ENCODE results near the gene PABPN1L.

Gene PABPN1L

DNA sequence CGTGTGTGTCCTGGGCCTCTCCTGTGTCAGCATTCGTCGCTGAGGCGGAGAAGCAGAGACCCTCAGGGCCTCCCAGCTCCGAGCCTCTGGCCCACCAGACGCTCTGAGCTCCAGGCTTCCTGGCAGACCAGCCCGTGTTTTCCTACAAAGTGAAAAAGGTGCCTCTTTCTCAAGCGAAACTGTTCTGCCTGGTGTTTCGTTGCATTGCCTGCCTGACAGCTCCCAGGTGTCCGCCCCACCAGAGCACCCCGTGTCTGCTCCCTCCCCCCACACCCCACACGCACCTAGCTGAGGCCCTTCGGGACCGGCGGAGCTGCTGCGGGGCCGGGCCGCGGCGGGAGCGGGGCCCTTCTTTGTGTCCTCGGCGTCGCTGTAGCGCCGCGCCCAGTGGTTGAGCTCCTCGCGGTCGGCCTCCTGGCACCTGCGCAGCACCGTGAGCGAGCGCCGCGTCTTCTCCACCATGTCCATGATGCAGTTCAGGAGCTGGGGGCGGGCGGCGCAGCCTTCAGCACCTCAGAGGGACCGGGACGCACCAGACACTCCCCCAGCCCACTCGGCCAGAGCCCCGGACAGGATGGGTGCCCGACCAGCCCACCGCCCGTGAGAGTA lies 14.7 kb upstream of the PABPN1L start:
- H3K36me3 Mint-ChIP-seq = no peaks in the 10 kb centered on the region
- H3K4me1 Mint-ChIP-seq = peaks cover 3% of the 10 kb centered on the region
- no peaks in the 10 kb centered on the region for H3K9me3 Mint-ChIP-seq
- H3K4me3 Mint-ChIP-seq = no peak overlapping the region
- H3K27me3 Mint-ChIP-seq = no peaks in the 10 kb centered on the region
- no peak overlapping the region for H3K27ac Mint-ChIP-seq

DNA sequence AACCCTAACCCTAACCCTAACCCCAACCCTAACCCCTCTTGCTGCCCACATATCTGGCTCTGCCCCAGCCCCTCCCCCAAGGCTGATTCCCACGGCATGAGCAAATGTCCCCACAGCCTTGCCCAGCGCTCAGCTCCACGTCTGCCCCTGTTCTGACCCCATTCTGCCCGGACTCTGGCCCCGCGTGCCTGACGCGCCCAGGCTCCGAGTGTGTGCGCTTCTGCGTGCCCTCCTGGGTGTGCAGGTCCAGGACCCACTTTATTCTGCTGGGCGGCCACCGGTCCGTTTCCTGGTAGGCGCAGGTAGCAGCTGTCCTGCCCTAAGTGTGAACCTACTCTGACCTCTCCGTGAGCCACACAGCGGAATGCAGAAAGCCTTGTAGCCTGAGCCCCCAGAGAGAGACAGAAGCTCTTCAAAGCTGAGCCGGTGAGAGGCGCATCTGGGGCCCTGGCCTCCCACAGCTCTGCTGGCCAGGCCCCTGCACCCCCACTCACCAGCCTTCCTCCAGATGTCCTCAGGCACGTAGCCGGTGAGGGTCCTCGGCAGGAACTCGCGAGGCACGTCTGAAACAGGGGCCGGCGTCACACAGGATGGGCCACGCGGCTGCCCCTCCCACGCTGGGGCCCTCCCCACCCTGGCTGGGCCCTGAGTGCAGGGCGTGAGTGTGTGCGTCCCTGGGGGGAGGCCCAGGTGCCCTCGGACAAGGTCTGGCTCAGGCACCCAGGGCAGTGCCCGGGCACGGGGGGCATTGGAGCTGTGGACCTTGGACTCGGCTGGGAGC lies 14.0 kb upstream of the PABPN1L start:
- H3K4me1 Mint-ChIP-seq = peaks cover 3% of the 10 kb centered on the region
- no peaks in the 10 kb centered on the region for H3K27me3 Mint-ChIP-seq
- peak overlapping the region; percentile 31 for H3K27ac Mint-ChIP-seq
- H3K4me3 Mint-ChIP-seq = no peak overlapping the region
- H3K9me3 Mint-ChIP-seq = no peaks in the 10 kb centered on the region
- H3K36me3 Mint-ChIP-seq = no peaks in the 10 kb centered on the region

DNA sequence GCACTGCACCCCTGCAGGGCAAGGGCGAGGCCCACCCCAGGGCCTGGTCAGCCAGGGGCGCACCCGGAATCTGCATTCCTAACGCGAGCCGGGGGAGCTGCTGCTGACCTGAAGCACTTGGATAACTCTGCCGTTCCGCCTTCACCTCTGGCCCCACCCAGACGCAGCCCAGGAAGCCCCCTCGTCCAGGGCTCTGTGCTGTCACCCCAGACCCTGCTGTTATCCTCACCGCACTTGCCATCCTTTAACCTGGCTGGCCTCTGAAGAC lies 13.3 kb upstream of the PABPN1L start:
- Mint-ChIP-seq H3K27me3 (no peaks in the 10 kb centered on the region), H3K4me3 (no peak overlapping the region), H3K4me1 (peaks cover 3% of the 10 kb centered on the region), H3K9me3 (no peaks in the 10 kb centered on the region), H3K27ac (no peak overlapping the region), H3K36me3 (no peaks in the 10 kb centered on the region)

- H3K4me3 Mint-ChIP-seq = no peak overlapping the region
- H3K36me3 Mint-ChIP-seq = no peaks in the 10 kb centered on the region
- no peaks in the 10 kb centered on the region for H3K9me3 Mint-ChIP-seq
- peaks cover 3% of the 10 kb centered on the region for H3K4me1 Mint-ChIP-seq
- no peaks in the 10 kb centered on the region for H3K27me3 Mint-ChIP-seq
- H3K27ac Mint-ChIP-seq = no peak overlapping the region
Measured at GRCh38 chr16:88878967-88879787, 12.7 kb upstream of the PABPN1L start.

GRCh38 chr16:88878356-88878755 lies 11.9 kb upstream of the PABPN1L start:
- Mint-ChIP-seq H3K36me3 (no peaks in the 10 kb centered on the region), H3K4me3 (no peak overlapping the region), H3K9me3 (no peaks in the 10 kb centered on the region), H3K4me1 (peaks cover 2% of the 10 kb centered on the region), H3K27me3 (no peaks in the 10 kb centered on the region), H3K27ac (no peak overlapping the region)

DNA sequence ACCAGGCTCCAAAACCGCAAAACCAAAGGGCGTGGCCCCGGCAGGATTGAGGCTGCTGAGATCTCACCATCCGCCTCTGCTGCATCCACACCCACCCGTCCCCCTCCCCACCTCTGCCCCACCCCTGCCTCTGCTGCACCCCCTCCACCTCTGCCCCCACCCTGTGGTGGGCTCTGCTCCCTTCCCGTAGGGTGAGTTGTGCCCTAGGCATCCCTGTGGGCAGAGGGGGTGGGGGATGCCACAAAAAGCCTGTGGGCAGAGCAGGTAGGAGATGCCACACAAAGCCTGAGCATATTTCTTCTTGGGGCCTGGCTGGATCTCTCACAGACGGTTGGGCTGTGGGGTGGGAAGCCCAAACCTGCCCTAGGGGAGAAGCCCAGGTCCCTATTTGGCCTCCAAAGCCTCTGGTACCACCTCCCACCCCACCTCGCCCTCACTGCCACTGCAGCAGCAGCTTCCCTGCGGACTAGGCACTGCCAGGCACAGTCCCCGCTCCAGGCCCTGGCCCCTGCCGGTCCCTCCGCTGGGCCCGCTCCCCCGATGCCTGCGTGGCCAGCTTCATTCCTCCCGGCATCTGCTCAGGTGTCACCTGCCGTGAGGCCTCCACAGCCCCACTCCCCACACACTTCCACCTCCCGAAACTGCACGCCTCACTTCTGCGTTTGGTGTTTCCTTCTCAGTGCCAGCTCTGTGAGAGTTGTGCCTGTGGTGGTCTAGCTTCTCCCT lies 11.3 kb upstream of the PABPN1L start:
- Mint-ChIP-seq H3K36me3 (no peaks in the 10 kb centered on the region), H3K4me3 (no peak overlapping the region), H3K9me3 (no peaks in the 10 kb centered on the region), H3K4me1 (no peaks in the 10 kb centered on the region), H3K27ac (no peak overlapping the region), H3K27me3 (no peaks in the 10 kb centered on the region)

GRCh38 chr16:88876942-88877526 lies 10.6 kb upstream of the PABPN1L start:
- Mint-ChIP-seq H3K36me3 (no peaks in the 10 kb centered on the region), H3K4me3 (no peak overlapping the region), H3K27ac (no peak overlapping the region), H3K27me3 (no peaks in the 10 kb centered on the region), H3K9me3 (no peaks in the 10 kb centered on the region), H3K4me1 (no peaks in the 10 kb centered on the region)

DNA sequence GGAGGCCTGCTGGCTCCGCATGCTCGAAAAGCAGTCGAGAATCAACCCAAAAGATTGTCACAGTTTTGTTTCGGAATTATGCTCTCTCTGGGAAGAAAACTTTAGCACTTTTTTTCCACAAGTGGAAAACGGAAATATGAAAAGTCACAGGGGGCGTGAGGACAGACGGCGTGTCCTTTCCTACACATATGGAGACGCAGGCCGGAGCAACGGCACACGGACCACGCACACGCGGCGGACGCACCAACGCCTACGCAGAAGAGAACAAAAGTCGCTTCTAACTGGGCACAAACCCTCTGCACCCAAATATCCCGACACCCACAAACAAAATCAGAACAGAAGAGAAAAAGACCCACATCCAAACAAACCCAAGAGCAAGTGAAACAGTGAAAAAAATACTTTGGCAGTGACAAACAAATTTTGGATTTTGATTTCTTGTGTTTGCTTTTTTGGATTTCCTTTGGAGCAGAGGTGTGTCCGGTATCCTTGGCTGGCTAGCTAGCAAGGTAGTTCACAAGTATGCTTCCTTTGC lies 9.3 kb upstream of the PABPN1L start:
- H3K36me3 Mint-ChIP-seq = no peaks in the 10 kb centered on the region
- H3K27ac Mint-ChIP-seq = no peak overlapping the region
- peaks cover 2% of the 10 kb centered on the region for H3K27me3 Mint-ChIP-seq
- no peak overlapping the region for H3K4me3 Mint-ChIP-seq
- H3K9me3 Mint-ChIP-seq = no peaks in the 10 kb centered on the region
- H3K4me1 Mint-ChIP-seq = no peaks in the 10 kb centered on the region

DNA sequence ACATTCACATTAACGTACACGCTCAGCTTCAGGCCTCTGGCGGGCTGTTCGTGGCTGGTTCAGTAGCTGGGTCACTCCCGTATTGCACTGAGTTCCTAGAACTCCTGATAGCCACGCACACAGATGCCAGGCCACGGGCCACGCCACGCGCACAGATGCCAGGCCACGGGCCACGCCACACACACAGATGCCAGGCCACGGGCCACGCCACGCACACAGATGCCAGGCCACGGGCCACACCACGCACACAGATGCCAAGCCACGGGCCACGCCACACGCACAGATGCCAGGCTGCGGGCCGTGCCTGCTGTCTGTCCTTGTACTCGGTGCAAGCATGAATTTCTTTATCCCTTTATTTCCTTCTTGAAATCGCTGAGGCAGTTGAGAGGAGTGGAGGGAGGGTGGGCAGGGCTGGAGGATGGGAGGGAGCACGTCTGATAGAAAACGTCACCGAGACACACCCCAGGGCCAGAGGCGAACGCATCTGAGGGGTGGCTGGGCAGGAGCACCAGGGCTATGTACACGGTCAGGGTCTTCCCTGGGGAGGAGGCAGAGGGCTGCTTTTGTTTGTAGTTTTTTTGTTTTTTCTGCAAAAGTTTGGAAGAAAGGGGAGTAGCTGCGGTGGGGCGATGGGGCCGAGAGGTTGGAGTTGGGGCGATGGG lies 8.6 kb upstream of the PABPN1L start:
- Mint-ChIP-seq H3K4me1 (no peaks in the 10 kb centered on the region), H3K9me3 (no peaks in the 10 kb centered on the region), H3K4me3 (no peak overlapping the region), H3K27me3 (peaks cover 2% of the 10 kb centered on the region), H3K27ac (no peak overlapping the region), H3K36me3 (no peaks in the 10 kb centered on the region)

DNA sequence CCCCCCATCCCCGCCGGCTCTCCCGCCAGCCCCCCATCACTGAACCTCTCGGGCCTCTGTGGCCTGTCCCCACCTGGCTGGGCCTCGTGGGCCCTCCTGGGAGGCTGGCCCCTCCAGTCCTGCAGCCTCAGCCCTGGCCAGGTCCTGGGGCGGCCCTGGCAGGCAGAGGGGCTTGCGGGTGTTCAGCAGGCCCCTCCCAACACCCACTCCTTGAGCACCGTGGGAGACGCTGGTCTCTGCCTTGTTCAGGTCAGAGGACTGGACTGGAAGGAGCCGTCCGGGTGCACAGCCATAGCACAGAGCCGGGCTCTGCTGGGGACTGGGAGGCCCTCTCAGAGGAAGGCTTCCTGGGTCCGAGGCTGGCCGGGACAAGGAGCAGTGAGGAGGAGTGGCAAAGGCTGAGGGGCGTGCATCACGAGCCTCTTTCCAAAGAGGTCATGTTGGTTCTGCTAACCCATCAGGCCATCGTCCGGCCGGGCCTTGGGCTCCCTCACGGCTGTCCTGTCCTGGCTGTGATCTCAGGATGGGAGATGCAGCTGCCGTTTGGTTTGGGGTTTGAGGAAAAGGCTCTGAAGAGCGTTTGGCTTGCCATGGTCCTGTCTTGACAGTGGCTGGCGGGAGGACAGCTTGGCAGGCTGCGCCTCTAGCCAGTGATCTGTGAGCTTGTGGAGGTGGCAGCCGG lies 6.3 kb upstream of the PABPN1L start:
- Mint-ChIP-seq H3K27me3 (peaks cover 2% of the 10 kb centered on the region), H3K36me3 (no peaks in the 10 kb centered on the region), H3K4me1 (no peaks in the 10 kb centered on the region), H3K27ac (no peak overlapping the region), H3K4me3 (no peak overlapping the region), H3K9me3 (no peaks in the 10 kb centered on the region)

- Mint-ChIP-seq H3K36me3 (no peaks in the 10 kb centered on the region), H3K27ac (no peak overlapping the region), H3K4me3 (no peak overlapping the region), H3K9me3 (no peaks in the 10 kb centered on the region), H3K4me1 (no peaks in the 10 kb centered on the region), H3K27me3 (peaks cover 2% of the 10 kb centered on the region)
Measured at GRCh38 chr16:88871730-88872416, 5.4 kb upstream of the PABPN1L start.

GRCh38 chr16:88871349-88871702 lies 4.9 kb upstream of the PABPN1L start:
- Mint-ChIP-seq H3K36me3 (no peaks in the 10 kb centered on the region), H3K4me3 (no peak overlapping the region), H3K9me3 (no peaks in the 10 kb centered on the region), H3K27me3 (peaks cover 2% of the 10 kb centered on the region), H3K4me1 (no peaks in the 10 kb centered on the region), H3K27ac (no peak overlapping the region)

DNA sequence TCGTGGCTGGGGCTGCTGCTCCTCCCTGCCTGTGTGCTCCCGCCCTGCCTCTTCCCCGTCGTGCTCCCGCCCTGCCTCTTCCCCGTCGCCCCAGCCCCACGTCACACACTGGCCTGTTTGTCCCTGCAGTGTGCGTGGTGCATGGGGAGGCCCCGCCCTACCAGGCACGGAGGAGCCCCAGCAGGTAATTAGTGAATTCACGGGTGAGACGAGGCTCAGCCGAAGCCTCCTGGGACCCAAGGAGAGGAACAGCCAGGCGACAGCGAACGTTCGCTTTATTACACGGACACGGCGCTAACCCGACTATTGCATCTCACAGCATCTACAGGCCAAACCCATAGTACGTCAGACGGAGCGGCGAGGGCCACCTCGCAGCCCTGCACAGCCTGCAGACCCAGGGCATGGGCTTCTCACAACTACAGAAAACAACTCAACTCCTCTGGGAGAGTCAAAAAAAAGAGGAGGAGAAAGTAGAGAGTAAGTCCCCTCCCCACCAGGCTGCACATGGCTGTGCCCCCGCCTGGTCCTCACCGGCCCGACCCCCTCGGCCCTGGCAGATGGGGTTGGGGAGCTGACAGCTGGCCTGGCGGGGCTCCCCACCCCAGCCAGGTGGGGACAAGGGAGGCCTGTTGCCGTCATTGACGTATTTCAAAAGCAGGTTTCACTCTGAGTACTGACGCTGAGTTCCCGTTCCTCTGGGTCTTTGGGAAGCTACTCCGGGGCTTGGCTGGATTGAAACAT lies 4.3 kb upstream of the PABPN1L start:
- Mint-ChIP-seq H3K4me3 (no peak overlapping the region), H3K9me3 (no peaks in the 10 kb centered on the region), H3K36me3 (no peaks in the 10 kb centered on the region), H3K4me1 (no peaks in the 10 kb centered on the region), H3K27ac (no peak overlapping the region), H3K27me3 (peaks cover 2% of the 10 kb centered on the region)

DNA sequence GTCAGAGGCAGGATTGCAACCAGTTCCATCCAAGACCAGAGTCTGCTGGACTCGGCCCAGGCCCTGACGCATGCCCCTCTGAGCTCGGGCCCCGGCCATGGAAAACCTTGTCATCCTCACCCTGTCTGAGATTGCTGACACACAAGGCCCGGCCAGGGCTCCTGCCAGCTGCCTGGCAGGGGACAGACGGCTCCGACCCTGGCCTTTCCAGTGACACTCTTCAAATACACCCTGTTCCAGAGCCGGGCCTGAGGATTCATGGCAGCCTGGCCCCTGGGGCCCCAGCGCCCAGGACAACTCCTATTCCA lies 3.2 kb upstream of the PABPN1L start:
- no peak overlapping the region for H3K4me3 Mint-ChIP-seq
- no peaks in the 10 kb centered on the region for H3K9me3 Mint-ChIP-seq
- peaks cover 2% of the 10 kb centered on the region for H3K27me3 Mint-ChIP-seq
- no peak overlapping the region for H3K27ac Mint-ChIP-seq
- H3K4me1 Mint-ChIP-seq = no peaks in the 10 kb centered on the region
- H3K36me3 Mint-ChIP-seq = no peaks in the 10 kb centered on the region

Measured in activated naive CD4-positive, alpha-beta T cell treated with anti-CD3 and anti-CD28 coated beads, Interleukin-2, amount 50 U/mL, for 24 hours (primary cell).